Activated CD4-positive, alpha-beta memory T cell treated with anti-CD3 and anti-CD28 coated beads for 36 hours (primary cell): ENCODE data around the gene ATG3. TPM values are rescaled to one million over a fixed set of nuclear protein-coding genes. Genes with fewer than 3 reads are reported as not detected.

Experiments used
- total RNA-seq, 2 experiments: library from RNA; stranded (reverse); gene quantifications; one replicate each; pipeline ENCODE4 v1.2.3, GENCODE V29; 2021

Gene ATG3
- total RNA-seq, 2 experiments from 2014 or later: 58.1 to 59.5 TPM

Other genes with a start within 250 kb of the ATG3 start
- gene CD200, start 228.8 kb downstream of the ATG3 start, total RNA-seq: 10 to 100 TPM; 34.2 to 34.5 TPM
- gene BTLA, start 62.5 kb downstream of the ATG3 start, total RNA-seq: 10 to 100 TPM; 17.3 to 18.7 TPM
- gene SLC35A5, start 83 bp upstream of the ATG3 start, total RNA-seq: 10 to 100 TPM; 15.5 to 17.8 TPM
- not detected for gene CCDC80, start 79.2 kb upstream of the ATG3 start, total RNA-seq